HEK293 (cell line): ENCODE measurements around the gene CKMT1B.

Source experiments
- KLF7 ChIP-seq: fragments of 450-650 bp; formaldehyde crosslinking; IDR thresholded peaks from 2 replicates; pipeline ENCODE4 v1.5.1; 2016; ENCODE audit warnings: missing biosample characterization, missing genetic modification characterization, borderline replicate concordance
- ZBTB20 ChIP-seq: fragments of 450-650 bp; formaldehyde crosslinking; IDR thresholded peaks from 2 replicates; pipeline ENCODE4 v1.5.1; 2016; ENCODE audit warnings: missing biosample characterization, missing genetic modification characterization
- ZBTB21 ChIP-seq: fragments of 450-650 bp; formaldehyde crosslinking; IDR thresholded peaks from 2 replicates; pipeline ENCODE4 v1.5.1; 2017; ENCODE audit warnings: missing biosample characterization, missing genetic modification characterization
- ZNF121 ChIP-seq: fragments of 450-650 bp; formaldehyde crosslinking; IDR thresholded peaks from 2 replicates; pipeline ENCODE4 v1.5.1; 2016; ENCODE audit warnings: missing biosample characterization, missing genetic modification characterization
- ZNF146 ChIP-seq: fragments of 450-650 bp; formaldehyde crosslinking; IDR thresholded peaks from 2 replicates; pipeline ENCODE4 v1.5.1; 2016; ENCODE audit warnings: missing biosample characterization, missing genetic modification characterization
- ZNF175 ChIP-seq: fragments of 450-650 bp; formaldehyde crosslinking; IDR thresholded peaks from 2 replicates; pipeline ENCODE4 v1.5.1; 2016; ENCODE audit warnings: missing biosample characterization, missing genetic modification characterization
- ZNF324 ChIP-seq: fragments of 450-650 bp; formaldehyde crosslinking; IDR thresholded peaks from 2 replicates; pipeline ENCODE4 v1.5.1; 2016; ENCODE audit warnings: missing biosample characterization, missing genetic modification characterization
- ZNF585B ChIP-seq: fragments of 450-650 bp; formaldehyde crosslinking; IDR thresholded peaks from 2 replicates; pipeline ENCODE4 v1.5.1; 2016; ENCODE audit warnings: missing biosample characterization, missing genetic modification characterization
- ZNF660 ChIP-seq: fragments of 450-650 bp; IDR thresholded peaks from 2 replicates; pipeline ENCODE4 v1.5.1; 2018; ENCODE audit warnings: missing biosample characterization, mild to moderate bottlenecking, missing genetic modification characterization
- ZNF785 ChIP-seq: fragments of 450-650 bp; formaldehyde crosslinking; IDR thresholded peaks from 2 replicates; pipeline ENCODE4 v1.5.1; 2016; ENCODE audit warnings: missing biosample characterization, missing genetic modification characterization
- ZNF792 ChIP-seq: fragments of 450-650 bp; formaldehyde crosslinking; IDR thresholded peaks from 2 replicates; pipeline ENCODE4 v1.5.1; 2016; ENCODE audit warnings: missing biosample characterization, missing genetic modification characterization
- TF ChIP-seq, protein P1 (sequence below): fragments of 450-650 bp; formaldehyde crosslinking; IDR thresholded peaks from 2 replicates; pipeline ENCODE4 v1.5.1; 2016; ENCODE audit warnings: missing biosample characterization, missing genetic modification characterization
- TF ChIP-seq, protein P2 (sequence below): fragments of 450-650 bp; formaldehyde crosslinking; IDR thresholded peaks from 2 replicates; pipeline ENCODE4 v1.5.1; 2016; ENCODE audit warnings: missing biosample characterization, missing genetic modification characterization
- TF ChIP-seq, protein P3 (sequence below): fragments of 450-650 bp; formaldehyde crosslinking; IDR thresholded peaks from 2 replicates; pipeline ENCODE4 v1.5.1; 2017; ENCODE audit warnings: missing biosample characterization, missing genetic modification characterization

DNA sequence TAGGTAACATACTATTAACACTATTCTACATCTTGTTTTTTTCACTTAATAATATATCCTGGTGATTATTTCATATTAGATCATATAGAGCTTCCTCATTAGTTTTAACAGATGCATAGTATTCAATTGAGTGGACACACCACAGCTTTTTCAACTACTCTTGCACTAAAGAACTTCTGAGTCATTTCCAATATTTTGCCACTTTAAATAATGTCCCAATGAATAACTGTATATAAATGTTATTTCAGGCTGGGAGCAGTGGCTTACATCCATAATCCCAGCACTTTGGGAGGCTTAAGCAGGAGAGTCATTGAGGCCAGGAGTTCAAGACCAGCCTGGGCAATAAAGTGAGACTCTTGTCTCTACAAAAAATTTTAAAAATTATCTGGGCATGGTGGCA lies 49.6 kb upstream of the CKMT1B start:
- TF ChIP-seq ZBTB21 (tag by site-specific recombination) (no peak), ZNF585B (no peak), ZBTB20 (tag by site-specific recombination) (no peak), ZNF146 (tag by site-specific recombination) (no peak), ZNF792 (no peak), ZNF121 (tag by site-specific recombination) (no peak), KLF7 (no peak), ZNF324 (no peak), ZNF660 (tag by site-specific recombination) (no peak), ZNF785 (tag by site-specific recombination) (no peak), ZNF175 (tag by site-specific recombination) (no peak)
- TF ChIP-seq, protein P1, sequence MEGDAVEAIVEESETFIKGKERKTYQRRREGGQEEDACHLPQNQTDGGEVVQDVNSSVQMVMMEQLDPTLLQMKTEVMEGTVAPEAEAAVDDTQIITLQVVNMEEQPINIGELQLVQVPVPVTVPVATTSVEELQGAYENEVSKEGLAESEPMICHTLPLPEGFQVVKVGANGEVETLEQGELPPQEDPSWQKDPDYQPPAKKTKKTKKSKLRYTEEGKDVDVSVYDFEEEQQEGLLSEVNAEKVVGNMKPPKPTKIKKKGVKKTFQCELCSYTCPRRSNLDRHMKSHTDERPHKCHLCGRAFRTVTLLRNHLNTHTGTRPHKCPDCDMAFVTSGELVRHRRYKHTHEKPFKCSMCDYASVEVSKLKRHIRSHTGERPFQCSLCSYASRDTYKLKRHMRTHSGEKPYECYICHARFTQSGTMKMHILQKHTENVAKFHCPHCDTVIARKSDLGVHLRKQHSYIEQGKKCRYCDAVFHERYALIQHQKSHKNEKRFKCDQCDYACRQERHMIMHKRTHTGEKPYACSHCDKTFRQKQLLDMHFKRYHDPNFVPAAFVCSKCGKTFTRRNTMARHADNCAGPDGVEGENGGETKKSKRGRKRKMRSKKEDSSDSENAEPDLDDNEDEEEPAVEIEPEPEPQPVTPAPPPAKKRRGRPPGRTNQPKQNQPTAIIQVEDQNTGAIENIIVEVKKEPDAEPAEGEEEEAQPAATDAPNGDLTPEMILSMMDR (tag by site-specific recombination): no peak
- TF ChIP-seq, protein P2, sequence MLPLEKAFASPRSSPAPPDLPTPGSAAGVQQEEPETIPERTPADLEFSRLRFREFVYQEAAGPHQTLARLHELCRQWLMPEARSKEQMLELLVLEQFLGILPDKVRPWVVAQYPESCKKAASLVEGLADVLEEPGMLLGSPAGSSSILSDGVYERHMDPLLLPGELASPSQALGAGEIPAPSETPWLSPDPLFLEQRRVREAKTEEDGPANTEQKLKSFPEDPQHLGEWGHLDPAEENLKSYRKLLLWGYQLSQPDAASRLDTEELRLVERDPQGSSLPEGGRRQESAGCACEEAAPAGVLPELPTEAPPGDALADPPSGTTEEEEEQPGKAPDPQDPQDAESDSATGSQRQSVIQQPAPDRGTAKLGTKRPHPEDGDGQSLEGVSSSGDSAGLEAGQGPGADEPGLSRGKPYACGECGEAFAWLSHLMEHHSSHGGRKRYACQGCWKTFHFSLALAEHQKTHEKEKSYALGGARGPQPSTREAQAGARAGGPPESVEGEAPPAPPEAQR (tag by site-specific recombination): no peak
- TF ChIP-seq, protein P3, sequence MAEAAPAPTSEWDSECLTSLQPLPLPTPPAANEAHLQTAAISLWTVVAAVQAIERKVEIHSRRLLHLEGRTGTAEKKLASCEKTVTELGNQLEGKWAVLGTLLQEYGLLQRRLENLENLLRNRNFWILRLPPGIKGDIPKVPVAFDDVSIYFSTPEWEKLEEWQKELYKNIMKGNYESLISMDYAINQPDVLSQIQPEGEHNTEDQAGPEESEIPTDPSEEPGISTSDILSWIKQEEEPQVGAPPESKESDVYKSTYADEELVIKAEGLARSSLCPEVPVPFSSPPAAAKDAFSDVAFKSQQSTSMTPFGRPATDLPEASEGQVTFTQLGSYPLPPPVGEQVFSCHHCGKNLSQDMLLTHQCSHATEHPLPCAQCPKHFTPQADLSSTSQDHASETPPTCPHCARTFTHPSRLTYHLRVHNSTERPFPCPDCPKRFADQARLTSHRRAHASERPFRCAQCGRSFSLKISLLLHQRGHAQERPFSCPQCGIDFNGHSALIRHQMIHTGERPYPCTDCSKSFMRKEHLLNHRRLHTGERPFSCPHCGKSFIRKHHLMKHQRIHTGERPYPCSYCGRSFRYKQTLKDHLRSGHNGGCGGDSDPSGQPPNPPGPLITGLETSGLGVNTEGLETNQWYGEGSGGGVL (tag by site-specific recombination): no peak
